CD4-positive, alpha-beta T cell treated with Interleukin-15 for 4 hours (primary cell): ENCODE results near the gene KRT81.
"Not testable (repeated sequence)": the region's sequence is repeated elsewhere in the genome, so short reads cannot be mapped to it uniquely, and the experiment has no call there.

Experiments
- DNase-seq: peaks from one replicate; pipeline ENCODE4 v3.0.0-alpha.2; 2020; ENCODE audit warnings: low spot score

KRT81 gene

GRCh38 chr12:52253391-52254179, 37.7 kb downstream of the KRT81 start:
- DNase-seq = no peak

- DNase-seq = no peak
Measured at GRCh38 chr12:52252728-52253343, 38.5 kb downstream of the KRT81 start.

- DNase-seq = not testable (repeated sequence)
Measured at GRCh38 chr12:52252175-52252615, 39.1 kb downstream of the KRT81 start.

DNA sequence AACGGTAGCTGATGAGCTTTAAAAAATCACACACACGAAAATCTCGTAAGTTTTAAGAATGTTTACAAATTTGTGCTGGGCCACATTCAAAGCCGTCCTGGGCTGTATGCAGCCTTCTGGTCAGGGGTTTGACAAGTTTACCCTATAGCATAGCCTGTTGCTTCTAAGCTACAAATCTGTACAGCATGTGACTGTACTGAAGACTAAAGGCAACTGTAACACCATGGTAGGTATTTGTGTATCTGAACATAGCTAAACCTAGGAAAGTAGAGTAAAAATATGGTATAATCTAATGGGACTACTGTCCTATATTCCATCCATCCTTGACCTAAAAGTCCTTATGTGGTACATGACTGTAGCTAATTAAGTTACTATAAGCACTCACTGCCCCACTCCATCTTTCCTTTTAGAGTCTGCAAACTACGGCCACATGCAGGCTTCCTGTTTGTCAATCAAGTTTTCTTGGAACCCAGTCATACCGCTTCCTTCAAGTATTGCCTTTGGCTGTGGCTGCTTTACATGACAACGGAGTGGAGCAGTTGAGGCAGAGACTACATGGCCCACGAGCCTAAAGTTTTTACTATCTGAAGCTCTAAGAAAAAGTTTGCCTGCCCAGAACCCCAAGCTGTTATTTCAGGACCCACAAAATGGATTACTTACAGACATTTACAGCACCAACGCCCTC, 39.8 kb downstream of the KRT81 start:
- DNase-seq = peak; percentile 12

DNA sequence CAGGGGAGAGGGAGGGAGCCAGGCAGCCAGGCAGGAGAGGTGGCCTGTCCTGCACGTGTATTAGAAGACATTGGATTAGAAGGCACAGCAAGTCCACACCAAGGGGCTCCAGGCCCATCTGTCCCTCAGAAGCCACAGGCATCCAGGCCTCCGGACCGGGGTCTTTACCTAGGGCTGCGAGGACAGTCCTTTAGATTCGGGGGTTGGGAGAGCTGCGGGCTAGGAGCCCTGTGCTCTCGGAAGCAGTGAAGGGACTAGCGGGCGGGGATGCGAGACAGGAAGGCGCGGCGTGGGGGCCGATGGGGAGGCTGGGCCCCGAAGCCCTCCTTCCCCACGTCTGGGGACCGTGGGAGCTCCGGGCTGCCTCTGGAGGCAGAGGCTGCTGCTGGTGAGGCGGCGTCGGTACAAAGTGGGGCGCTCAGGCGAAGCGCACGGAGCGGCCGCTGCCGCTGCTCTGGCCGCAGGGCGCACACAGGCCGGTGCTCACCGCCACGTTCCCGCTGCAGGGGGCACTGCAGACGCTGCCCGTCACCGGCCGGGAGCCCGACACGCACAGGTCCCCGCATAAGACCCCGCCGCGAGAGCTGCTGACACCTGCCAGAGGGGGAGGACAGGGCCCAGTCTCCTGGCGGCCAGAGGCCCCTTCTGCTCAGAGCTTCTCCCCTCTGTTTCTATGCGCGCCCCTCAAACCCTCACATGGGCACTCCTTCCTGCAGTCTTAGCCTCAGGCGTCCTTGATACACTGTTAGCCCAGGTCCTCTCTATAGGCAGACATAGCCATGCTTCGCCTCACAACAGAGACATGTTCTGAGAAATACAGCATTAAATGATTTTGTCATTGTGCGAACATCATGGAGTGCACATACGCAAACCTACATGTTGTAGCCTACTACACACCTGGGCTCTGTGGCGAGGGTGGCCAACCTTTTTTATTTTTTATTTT, 41.0 kb downstream of the KRT81 start:
- DNase-seq = no peak

GRCh38 chr12:52249511-52250047, 41.8 kb downstream of the KRT81 start:
- DNase-seq = no peak

- no peak for DNase-seq
Measured at GRCh38 chr12:52248541-52249461, 42.5 kb downstream of the KRT81 start.

- DNase-seq = no peak
Measured at GRCh38 chr12:52247622-52248540, 43.5 kb downstream of the KRT81 start.

DNA sequence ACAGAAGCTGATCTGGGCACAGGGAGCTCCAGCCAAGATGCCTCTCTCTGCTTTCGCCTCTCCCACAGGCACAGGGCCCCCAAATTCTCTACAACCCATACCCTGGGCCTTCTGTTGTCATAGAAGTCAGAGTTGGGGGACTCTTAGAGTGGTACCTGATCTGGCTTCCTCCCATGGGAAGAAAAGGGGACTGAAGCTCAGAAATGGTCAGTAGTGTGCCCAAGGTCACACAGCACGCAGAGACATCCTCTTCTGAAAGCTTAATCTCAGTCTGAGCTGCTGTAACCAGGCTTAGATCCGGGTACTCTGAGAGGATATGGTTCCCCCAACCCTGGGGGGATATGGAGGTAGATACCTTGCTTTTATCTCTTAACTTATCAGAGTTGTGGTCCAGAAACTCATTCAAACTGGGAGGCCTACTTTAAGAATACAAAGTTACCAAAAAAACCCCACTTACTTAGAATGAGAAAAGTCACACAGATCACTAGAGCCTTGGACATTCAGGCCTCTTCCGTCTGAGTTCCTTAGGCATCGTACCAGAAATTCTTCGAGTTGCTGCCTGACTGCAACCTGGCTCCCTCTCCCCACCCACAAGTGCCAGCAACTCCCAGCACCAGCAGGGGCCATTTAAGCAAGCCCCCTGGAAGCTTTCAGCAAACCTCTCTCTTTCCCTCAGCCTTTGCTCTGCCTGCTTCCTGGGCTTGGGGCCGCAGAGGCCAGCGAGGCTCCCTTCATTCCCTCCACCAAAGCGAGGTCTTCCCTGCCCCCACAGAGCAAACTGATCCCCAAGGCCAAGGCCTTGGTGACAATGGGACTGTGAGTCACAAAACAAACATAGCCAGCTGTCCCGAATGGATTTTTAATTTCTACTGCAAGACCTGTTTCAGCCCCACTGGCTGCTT, 44.4 kb downstream of the KRT81 start:
- no peak for DNase-seq

GRCh38 chr12:52245962-52246569, 45.3 kb downstream of the KRT81 start:
- no peak for DNase-seq

DNA sequence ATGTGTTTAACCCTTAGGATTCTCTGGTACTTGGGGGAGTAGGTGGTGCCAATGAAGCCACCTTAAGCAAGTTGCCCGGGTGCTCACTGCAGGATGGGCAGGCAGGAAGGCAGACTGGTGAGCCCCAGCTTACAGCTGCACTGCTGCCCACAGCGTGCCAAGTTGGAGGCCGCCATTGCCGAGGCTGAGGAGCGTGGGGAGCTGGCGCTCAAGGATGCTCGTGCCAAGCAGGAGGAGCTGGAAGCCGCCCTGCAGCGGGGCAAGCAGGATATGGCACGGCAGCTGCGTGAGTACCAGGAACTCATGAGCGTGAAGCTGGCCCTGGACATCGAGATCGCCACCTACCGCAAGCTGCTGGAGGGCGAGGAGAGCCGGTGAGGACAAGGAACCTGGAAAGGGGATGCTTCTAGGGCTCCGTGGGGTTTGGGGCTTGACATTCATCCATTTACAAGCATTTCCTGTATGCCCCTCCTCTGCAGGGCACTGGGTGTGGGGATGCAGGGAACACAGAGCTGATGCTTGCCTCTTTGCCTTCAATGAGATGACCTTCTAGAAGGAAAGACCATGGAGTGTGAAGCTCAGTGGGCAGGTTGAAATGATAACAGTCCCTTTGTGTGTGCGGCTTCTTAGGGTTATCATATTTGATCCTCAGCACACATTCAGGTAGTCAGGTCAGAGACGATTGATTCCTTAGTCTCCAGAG, 45.9 kb downstream of the KRT81 start:
- no peak for DNase-seq

- no peak for DNase-seq
Measured at GRCh38 chr12:52244615-52244994, 46.7 kb downstream of the KRT81 start.

DNA sequence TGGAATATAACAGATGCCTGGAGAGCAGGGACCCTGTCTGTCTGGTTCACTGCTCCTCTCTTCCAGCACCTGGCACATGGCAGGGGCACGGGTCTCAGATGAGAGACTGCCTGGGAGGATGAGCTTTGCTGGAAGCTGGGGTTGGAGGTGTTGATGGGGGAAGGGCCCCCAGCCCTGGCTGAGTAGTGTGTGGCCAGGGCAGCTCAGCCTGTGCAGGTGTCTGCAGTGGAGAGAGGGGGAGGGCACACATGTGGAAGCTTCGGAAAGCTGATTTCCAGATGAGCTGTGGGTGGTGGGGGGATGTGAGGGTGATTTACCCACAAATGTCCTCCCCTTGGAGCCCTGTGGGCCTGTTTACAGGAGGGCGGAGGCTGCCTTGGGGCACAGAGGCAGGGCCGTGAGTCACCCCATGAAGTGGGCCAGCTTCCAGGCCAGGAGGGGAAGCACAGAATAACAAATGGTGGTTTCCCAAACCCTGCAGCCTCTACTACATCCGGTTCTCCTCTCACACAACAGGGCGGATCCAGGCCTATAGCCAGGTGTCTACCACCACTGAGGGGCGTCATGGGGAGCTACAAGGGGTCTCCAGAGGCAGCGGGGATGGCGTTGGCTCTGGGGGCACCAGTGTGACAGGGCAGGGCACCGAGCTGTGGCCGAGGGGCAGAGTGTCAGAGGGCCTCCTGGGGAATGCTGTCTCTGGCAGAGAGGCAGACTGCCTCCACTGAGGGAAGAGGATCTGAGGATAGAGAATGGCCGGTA, 47.3 kb downstream of the KRT81 start:
- peak; percentile 66 for DNase-seq

- DNase-seq = no peak
Measured at GRCh38 chr12:52243259-52243855, 48.0 kb downstream of the KRT81 start.

DNA sequence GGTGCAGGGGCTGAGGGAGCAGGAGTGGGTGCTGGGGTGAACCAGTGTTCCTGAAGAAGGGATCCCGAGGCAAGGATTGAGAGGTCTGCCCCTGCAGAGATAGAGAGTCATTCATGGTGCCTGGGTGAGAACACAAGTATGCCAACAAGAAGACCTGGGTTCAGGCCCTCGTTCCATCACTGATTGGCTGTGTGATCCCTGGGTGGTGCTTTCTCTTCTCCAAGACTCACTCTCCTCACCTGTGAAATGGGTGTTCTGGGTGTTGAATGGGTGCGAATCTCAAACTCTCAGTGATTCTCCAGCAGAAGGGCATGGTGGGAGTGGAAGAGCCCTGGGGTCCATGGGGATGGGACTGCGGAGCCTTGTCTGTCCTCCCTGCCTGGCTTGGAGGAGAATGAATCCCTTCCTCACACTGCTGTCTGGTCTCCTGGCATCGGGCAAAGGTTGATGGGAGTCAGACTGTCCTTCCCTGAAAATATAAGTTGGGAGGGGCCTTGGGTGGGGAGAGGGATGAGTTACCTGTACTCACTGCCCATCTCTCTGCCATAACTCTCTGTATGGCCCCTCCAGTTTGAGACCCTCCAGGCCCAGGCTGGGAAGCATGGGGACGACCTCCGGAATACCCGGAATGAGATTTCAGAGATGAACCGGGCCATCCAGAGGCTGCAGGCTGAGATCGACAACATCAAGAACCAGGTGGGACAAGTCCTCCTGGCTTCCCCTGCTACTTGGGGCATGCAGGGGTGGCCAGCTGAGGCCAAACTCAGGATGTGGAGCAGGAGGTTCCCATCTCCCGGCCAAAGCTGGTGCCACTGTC, 48.7 kb downstream of the KRT81 start:
- DNase-seq = no peak
